ENCODE measurements around the gene SHISA9.

- TF ChIP-seq POLR2A (IDR thresholded peaks at IDR 0.05; ENCODE audit: low read length) (no peak), GATA1 (IDR thresholded peaks at IDR 0.05; ENCODE audit: low read depth, low read length) (no peak)
Observed at GRCh38 chr16:12881740-12882139, 19.7 kb upstream of the SHISA9 start.

All from erythroblast (primary cell).